ENCODE results near the gene TBC1D2.
A peak's percentile ranks its signal among the peaks of the same experiment; 100 is the strongest.

Gene TBC1D2

DNA sequence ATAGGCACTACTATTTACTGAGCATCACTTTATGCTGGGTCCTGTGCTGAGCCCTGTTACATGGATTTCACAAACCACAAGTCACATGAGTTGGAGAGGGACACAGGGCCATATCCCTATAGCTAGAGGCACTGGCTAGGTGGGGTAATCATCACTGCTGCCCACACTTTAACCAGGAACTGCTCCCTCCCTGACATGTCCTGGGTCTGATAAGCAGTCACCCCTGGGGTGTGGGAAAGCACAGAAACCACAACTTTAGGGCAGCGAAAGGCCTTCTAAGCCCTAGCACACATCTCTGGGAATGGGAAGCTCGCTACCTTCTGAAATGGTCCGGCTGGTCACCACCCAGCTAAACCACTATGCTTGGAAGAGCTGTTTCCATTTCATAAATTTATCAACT, 15.0 kb downstream of the TBC1D2 start:
- DNase-seq = no peak

DNA sequence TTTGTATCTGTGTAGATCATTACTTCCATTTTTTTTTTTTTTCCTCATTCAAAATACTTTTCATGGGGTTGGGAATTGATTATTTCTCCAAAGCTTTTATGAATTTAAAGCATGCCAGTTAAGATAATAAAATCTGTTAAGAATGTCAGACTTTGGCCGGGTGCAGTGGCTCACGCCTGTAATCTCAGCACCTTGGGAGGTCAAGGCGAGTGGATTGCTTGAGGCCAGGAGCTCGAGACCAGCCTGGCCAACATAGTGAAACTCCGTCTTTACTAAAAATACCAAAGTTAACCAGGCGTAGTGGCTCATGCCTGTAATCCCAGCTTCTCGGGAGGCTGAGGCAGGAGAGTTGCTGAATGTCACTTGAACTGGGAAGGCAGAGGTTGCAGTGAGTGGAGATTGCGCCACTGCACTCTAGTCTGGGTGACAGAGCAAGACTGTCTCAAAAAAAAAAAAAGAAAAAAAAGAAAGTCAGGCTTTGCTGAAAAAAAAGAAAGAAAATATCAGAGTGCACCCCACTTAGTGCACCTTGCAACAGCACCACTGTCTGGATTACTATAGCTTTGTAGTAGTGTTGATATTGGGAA, 18.5 kb downstream of the TBC1D2 start:
- no peak for DNase-seq

DNA sequence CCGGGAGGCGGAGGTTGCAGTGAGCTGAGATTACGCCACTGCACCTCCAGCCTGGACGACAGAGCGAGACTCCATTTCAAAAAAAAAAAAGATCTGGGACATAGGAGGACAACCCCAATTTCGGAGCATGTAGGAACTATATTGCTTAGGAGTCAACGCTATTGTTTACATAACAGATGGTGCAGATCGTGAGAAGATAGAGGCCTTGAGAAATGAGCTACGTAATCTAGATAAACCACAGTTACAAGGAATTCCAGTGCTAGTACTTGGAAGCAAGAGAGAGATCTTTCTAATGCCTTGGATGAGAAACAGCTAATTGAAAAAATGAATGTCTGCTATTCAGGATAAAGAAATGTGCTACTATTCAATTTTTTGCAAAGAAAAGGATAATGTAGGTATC, 20.3 kb downstream of the TBC1D2 start:
- no peak for DNase-seq

DNA sequence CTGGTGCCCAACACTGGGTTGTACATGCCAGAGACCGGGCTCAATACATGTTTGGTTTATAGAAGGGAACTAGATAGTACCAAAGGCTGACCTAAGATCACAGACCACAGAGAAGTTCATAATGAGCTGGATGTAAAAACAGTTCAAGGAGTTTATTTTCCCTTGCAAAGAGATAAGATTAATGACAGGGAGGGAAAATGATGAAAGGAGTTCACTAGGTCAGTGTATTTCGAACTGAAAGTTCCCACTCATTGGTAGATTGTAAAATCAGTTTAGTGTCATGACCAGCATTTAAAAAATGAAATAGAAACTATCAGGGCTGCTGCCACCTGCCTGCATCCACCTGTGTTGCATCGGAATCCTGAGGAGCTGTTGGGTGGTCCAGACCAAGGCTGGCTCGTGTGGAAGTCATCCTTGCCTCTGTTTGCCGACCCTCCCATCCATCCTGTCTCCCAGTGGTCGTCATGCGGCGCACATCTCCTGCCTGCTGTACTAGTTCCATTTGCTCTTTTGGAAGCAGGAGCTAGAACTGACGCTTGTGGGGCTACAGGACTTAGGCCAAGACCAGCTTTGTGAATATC, 21.1 kb downstream of the TBC1D2 start:
- no peak for DNase-seq

DNA sequence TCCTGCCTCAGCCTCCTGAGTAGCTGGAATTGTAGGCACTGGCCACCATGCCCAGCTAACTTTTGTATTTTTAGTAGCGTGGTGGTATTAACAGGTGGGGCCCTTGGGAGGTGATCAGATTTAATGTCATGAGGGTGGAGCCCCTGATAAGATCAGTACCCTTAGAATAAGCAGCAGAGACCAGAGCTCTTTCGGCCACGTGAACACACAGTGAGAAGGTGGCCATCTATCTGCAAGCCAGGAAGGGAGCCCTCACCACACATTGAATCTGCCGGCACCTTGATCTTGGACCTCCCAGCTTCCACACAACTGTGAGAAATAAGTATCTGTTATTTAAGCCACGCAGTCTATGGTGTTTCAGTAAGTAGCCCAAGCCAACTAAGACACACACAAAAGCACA, 22.5 kb downstream of the TBC1D2 start:
- DNase-seq = no peak

DNA sequence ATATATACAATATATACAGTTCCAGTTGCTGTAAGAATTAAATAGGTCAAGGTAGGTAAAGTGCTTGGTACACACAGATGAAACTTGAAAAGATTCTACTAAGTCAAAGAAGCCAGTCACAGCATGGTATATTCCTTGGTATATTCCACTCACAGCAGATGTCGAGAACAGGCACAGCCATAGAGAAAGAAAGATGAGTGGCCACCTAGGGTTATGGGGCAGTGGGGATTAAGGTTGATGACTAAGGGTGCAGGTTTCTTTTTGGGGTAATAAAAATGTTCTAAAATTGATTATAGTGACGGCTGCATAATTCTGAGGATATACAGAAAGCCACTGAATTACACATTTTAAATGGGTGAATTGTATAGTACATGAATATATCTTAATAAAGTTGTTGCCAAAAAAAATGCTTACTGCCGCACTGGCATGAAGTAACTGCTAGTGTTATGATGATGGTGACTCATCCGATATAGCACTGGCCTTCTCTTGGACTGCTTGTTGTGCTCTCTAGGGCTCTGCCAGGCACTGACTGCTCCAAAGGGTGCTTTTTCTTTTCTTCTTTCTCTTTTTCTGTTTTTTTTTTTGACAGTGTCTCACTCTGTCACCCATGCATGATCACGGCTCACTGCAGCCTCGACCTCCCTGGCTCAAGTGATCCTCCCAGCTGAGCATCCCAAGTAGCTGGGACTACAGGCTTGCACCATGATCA, 23.5 kb downstream of the TBC1D2 start:
- peak in 1 of 14 donors; percentile 6 for DNase-seq

DNA sequence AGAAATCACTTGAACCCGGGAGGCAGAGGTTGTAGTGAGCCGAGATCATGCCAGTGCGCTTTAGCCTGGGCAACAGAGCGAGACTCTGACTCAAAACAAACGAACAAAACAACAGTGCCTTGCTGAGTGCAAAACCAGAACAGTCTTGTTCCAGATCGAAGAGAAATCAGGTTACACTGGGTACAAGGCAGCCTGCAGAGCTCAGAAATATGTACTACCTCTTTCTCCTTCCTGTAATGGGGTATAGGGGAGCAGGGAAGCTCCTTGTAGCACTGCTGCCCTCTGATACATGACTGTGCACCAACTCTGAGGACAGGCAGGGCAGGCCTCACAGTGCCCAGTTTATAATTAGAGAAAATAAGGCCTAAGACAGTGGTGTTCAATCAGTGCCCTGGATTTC, 24.7 kb downstream of the TBC1D2 start:
- DNase-seq = no peak

DNA sequence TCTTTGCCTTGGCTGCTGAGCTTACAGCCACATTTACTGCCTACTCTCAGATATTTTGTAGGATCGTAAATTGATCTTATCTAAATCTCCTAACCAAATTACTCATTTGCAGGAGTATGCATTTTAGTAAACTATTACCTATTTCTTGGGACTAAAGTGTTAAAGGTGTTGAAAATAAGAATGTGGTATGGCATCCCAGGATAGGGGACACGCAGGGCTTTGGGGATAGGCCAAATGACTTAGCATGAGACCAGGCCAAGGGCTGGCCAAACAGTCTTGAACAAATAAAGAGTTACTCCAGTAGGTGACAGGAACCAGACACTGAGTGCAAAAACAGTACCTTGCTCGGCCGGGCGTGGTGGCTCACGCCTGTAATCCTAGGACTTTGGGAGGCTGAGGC, 25.1 kb downstream of the TBC1D2 start:
- no peak for DNase-seq

DNA sequence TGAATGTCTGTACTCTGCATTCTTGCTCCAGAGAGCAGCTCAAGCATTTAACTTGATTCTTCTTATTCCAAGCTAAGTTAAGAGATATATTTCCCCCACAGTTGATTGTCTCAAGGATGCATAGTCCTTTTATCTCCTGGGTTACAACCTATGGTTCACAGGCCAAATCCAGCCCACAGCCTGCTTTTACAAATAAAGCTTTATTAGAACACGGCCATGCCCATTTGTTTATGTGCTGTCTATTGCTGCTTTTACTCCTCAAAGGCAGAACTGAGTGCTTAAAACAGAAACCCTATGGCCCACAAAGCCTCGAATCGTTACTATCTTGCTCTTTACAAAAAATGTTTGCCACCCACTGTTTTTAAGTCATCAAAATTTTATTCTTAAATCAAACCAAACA, 25.8 kb downstream of the TBC1D2 start:
- DNase-seq = no peak

DNA sequence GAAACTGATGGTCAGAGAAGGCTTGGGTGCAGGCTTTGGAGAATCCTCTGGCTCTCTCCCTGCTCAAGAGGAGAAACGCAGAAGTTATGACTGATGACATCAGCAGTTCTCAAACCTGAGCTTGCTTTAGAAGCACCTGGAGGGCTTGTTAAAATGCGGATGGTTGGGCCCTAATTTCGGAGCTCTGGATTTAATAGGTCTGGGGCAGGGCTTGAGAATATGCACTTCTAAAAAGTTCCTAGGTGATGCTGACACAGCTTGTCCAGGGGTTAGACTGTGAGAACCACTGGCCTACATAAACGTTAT, 26.4 kb downstream of the TBC1D2 start:
- DNase-seq = no peak

DNA sequence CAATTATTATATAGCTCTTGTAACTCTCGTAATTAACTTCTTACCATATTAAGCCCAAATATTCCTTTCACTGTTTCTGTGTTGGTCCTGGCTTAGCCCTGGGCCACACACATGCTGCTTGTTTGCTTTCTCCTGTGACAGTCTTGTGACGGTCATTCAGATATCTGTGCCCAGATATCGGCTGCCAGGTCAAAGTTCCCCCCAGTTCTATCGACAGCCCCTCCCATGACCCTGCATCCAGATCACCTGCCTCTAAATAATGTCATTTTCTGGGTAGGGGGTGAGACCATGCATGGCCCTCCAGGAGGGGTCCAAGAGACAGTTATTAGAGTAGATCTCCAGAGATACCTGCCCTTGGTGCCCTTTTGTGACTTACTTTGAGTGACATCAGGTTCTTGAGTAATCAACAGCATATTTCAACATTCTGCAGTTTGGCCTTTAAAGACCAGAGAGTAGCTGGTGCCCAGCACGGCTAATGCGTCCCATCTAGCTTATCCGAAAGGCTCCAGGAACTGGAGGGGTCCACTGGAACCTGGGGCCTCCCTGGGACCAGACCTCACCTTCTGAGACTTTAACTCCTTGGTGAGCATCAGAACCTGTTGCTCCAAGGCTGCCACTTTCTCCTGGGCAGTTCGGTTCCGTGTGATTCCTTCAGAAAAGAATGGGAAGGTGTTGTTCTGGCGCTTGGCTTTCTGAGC, 26.9 kb downstream of the TBC1D2 start:
- no peak for DNase-seq

DNA sequence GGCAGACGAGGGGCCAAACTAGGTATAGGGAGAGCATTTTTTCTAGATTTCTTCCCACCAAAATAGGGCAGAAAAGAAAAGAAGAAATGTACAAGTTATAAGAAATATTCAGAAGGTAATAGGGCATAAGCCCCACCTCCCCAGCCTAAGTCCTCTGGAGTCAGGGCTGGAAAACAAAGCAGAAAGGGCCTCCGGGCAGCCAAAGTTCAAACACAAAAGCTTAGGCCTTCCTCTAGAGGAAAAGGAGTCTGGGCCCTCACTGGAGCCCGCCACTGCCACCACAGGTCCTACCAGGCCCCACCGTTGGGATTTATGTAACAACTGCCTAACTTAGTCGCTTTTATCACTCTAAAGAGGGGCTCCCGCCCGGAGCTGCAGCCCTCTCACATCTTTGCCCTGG, 27.6 kb downstream of the TBC1D2 start:
- DNase-seq = no peak

DNA sequence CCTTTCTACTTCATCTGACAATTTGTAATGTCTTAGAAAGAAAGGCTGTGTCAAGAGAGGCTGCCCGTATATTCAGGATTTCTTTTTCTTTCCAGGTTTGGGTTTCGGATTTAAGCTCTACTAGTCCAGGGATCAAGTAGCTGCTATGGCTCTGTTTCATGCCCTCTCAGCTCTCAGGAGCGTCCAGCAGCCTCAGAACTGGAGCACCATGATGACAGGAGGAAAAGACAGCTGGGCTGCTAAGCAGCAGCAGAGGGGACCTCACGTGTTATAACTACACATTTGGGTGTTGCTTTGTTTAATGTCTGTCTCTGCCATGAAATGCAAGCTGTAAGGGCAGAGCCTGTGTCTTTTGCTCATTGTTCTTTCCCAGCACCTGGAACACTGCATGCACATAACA, 28.5 kb downstream of the TBC1D2 start:
- DNase-seq = no peak

DNA sequence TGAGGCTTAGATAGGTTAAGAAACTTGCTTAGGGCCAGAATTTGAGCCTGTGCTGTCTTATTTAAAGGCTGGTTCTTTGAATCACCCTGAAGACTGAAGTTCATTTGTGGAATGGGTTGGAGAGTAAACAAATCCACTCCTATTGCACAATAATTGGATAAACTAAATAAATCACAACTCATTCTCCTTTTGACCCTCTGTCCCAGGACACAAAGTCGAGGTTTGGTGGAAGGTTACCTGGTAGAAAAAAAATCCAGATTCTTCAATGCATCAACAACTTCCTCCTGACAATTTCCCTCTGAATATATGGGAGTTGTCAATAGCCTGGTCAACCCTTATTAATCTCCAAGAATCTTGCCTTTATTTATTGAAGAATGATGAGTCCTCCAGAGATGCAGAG, 28.9 kb downstream of the TBC1D2 start:
- DNase-seq = no peak

DNA sequence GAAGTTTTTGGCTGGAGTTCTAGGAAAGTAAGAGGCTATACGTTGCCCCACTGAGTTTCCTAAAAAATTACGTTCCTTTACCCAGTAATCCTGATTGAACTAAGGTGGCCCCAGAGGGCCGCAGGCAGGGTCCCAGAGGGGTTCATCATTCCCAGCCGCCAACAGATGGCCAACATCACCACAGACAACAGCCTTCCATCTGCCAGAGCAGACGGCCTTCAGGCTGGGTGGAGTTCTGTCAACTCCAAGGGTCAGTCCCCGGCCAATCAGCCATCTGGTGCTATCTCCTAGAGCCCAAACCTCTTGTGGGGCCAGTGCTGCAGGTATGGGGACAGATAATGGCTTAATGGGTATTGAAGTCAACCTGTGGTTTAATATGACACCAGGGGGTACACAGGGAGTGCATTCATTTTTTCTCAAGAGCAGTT, 30.4 kb downstream of the TBC1D2 start:
- DNase-seq = no peak

DNA sequence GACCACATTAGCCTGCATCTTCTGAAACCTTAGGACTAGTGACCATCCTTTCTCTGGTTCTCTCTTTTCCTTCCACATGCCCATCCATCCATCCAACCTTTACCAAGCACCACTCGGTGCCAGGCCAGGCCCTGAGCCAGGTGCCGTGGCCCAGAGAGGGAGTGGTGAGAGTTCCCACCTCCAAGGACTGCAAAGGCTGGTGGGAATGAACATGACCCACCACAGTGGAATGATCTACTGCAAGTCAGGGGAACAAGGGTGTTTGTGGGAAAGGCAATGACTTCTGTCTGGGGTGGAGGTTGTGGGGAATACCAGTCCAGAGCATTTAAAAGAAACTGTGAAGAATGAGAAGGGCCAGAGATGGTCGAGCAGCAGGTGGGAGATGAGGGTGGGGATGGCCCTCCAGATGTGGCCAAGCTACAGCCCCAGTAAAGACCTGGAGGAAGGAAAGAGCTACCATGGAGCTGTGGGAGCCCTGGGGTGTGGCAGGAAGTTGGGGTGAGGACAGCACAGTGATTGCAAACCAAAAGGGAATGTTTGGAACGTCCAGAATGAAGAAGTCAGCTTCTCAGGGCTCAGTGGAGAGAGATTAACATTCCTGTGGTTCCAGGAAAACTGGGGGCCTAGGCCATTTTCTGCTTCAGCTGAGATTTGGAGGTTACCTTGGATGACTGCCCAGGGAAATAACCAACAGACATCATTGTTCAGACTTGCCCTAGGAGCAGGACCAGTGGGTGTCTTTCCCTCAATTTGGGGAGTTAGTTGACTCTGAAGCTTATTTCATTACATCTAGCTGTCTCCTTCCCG, 32.4 kb downstream of the TBC1D2 start:
- DNase-seq = no peak

DNA sequence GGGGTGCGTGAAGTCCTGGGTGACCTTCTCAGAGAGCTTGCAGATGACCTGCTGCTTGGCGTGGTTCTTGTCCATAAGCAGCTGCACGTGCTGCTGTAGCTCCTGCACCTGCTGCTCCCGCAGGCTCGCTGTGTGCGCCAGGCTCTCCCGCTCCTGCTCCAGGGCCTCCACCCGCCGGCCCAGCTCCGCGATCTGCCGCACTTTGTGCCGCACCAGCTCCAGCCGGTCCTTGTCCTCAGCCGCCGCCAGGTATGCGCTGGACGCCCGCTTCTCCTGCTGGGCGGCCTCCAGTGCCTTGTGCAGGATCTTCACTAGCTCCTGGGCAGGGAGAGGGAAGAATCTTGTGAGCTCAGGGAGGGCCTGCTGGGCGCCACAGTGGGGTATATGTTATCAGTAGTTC, 34.5 kb downstream of the TBC1D2 start:
- no peak for DNase-seq

DNA sequence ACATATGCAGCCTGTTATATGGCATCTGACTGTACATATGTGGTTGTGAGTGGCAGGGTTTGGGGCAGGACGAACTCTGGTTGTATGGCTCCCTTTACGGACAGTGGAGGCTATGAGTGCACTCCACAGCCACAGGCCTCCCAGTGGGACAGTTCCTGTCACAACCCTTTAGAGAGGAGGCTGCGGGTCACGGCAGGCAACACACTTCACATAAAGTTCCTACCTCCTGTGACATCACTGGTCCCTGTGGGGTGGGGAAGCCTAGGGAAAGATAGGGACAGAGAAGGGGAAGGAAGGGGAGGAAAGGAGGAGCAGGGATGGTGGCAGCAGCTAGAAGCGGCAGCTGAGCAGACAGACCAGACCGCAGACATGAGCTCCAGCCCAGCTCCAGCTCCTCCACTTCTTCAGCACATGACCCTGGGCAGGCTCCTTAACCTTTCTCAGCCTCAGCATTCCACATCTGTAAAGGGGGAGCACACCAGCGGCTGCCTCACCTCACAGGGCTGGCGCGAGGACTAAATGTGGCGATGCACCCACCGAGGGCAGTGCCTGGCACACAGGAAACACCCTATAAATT, 35.6 kb downstream of the TBC1D2 start:
- no peak for DNase-seq

DNA sequence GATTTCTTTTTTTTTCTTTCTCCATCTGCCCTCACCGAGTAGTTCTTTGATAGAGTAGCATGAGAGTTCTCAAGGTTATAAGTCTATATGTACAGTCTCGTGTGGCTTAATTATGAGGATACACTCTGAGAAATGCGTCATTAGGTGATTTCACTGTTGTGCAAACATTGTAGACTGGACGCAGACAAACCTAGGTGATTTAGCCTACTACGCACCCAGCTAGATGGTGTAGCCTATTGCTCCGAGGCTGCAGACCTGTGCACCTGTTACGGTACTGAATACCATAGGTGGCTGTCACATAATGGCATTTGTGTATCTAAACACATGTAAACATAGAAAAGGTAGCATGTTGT, 36.1 kb downstream of the TBC1D2 start:
- DNase-seq = no peak

DNA sequence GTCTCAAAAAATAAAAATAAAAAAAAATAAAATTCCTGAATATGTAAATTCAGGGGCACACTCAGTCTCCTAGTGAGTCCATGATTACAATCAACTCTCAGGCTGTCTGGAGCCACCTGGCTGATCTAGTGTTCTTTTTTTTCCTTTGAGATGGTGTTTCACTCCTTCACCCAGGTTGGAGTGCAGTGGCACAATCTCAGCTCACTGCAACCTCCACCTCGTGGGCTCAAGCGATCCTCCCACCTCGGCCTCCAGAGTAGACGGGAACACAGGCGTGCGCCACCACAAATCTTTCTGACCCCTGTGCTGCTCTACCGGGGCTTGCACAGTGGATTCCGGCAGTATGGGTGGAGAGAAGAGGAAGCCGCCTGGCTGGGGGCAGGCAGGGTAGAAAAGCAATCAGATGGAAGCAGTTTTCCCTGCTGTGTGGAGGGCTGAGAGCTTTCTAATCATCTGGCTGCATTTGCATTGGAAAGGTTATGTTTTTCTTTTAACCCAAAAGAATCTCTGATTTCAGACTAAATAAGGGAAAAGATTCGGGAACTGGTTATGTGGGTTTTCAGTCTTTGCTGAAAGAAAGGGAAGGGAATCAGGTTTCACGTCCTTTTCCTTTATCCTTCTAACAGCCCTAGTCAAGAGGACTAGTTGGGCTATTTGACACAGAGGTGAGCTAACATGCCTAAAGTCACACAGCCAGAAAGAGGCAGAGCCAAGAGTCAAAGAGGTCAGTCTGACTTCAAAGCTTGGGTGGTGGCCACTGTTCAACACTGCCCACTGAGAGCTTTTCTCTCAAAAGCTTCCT, 36.7 kb downstream of the TBC1D2 start:
- DNase-seq = no peak

DNA sequence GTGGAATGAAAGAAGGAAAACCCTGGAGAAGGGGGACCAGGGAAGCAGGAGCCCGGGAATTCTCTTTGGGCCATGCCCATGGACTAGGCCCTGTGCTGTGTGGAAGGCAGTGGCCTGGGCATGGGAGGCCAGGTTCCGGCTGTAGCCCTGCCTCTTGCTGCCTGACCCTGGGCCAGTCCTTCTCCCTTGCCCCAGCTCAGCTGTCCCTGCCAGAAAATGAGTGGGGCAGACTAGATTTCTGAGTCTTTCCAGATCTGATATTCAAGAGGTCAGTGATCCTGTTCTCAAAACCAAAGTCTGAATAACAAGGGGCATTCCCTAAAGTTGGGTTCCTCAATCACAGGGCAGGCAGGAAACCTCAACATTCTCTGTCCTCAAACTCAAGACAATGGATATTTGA, 38.2 kb downstream of the TBC1D2 start:
- DNase-seq = no peak

DNA sequence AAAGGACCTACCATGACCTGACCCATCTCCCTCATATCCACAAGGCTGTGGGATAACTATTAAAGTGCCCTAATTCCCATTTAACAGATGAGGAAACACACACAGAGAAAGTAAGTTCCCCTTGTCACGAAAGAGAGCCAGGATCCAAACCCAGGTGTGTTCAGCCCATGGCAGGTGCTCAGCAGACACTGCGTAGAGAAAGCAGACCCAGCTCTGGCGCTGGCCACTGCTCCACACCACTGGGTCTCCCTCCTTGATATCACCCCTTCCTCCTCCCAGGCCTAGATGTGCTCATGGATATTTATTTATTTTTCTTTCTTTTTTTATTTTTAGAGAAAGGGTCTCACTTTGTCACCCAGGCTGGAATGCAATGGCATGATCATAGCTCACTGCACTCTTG, 39.1 kb downstream of the TBC1D2 start:
- DNase-seq = no peak
